Astrocyte (in vitro differentiated cells and primary cell): ENCODE measurements around the gene CCDC195. TPM values are rescaled to one million over a fixed set of nuclear protein-coding genes. Genes with fewer than 3 reads are reported as not detected.

Experiments used
- DNase-seq: peaks from one replicate; pipeline ENCODE4 v3.0.0-alpha.2; 2010; ENCODE audit warnings: low read depth
- FAIRE-seq: peaks from 2 replicates; lab custom pipeline; 2011; peaks lifted over from hg19 to GRCh38; lab: Jason Lieb, UNC
- H2AFZ ChIP-seq: 2 replicates; pipeline ENCODE4 v1.6.0; 2012; ENCODE audit warnings: low read depth, low read length, inconsistent platforms
- H3K27ac ChIP-seq: 2 replicates; pipeline ENCODE4 v1.5.1; 2011; ENCODE audit warnings: low read depth, low read length, inconsistent platforms
- H3K27me3 ChIP-seq: 2 replicates; pipeline ENCODE4 v1.6.0; 2011; ENCODE audit warnings: low read length, inconsistent platforms; ENCODE audit not compliant: insufficient read depth
- H3K36me3 ChIP-seq: 2 replicates; pipeline ENCODE4 v1.5.1; 2011; ENCODE audit warnings: low read length, inconsistent platforms; ENCODE audit not compliant: insufficient read depth
- H3K4me1 ChIP-seq: 2 replicates; pipeline ENCODE4 v1.5.1; 2011; ENCODE audit warnings: low read length, inconsistent platforms; ENCODE audit not compliant: insufficient read depth
- H3K4me2 ChIP-seq: 2 replicates; pipeline ENCODE4 v1.6.0; 2012; ENCODE audit warnings: low read length, inconsistent platforms
- H3K4me3 ChIP-seq: 2 replicates; pipeline ENCODE4 v1.5.1; 2011; ENCODE audit warnings: low read depth, mild to moderate bottlenecking, low read length, inconsistent platforms; ENCODE audit not compliant: insufficient read depth
- H3K79me2 ChIP-seq: 2 replicates; pipeline ENCODE4 v1.6.0; 2012; ENCODE audit warnings: mild to moderate bottlenecking, low read length, inconsistent platforms; ENCODE audit not compliant: insufficient read depth
- H3K9ac ChIP-seq: 2 replicates; pipeline ENCODE4 v1.6.0; 2012; ENCODE audit warnings: mild to moderate bottlenecking, low read length, inconsistent platforms
- H3K9me3 ChIP-seq: 2 replicates; pipeline ENCODE4 v1.5.1; 2012; ENCODE audit warnings: low read depth, mild to moderate bottlenecking, low read length, inconsistent platforms; ENCODE audit not compliant: insufficient read depth
- H4K20me1 ChIP-seq: 2 replicates; pipeline ENCODE4 v1.6.0; 2012; ENCODE audit warnings: low read length, inconsistent platforms; ENCODE audit not compliant: insufficient read depth
- H3K27ac Mint-ChIP-seq: one replicate; pipeline ENCODE4 v1.8.0; 2021; ENCODE audit warnings: mild to moderate bottlenecking, mixed read lengths; ENCODE audit not compliant: unreplicated experiment
- H3K27me3 Mint-ChIP-seq: one replicate; pipeline ENCODE4 v1.8.0; 2021; ENCODE audit warnings: low read depth, mixed read lengths; ENCODE audit not compliant: unreplicated experiment
- H3K36me3 Mint-ChIP-seq: one replicate; pipeline ENCODE4 v1.8.0; 2021; ENCODE audit warnings: low read depth, mixed read lengths; ENCODE audit not compliant: unreplicated experiment
- H3K4me1 Mint-ChIP-seq: one replicate; pipeline ENCODE4 v1.8.0; 2021; ENCODE audit warnings: low read depth, mixed read lengths; ENCODE audit not compliant: unreplicated experiment
- H3K4me3 Mint-ChIP-seq: one replicate; pipeline ENCODE4 v1.8.0; 2021; ENCODE audit warnings: mild to moderate bottlenecking, moderate library complexity, mixed read lengths; ENCODE audit not compliant: unreplicated experiment
- H3K9me3 Mint-ChIP-seq: one replicate; pipeline ENCODE4 v1.8.0; 2021; ENCODE audit warnings: mild to moderate bottlenecking, mixed read lengths; ENCODE audit not compliant: unreplicated experiment
- EZH2 ChIP-seq: IDR thresholded peaks from 2 replicates; pipeline ENCODE4 v1.6.1; 2012; ENCODE audit warnings: mild to moderate bottlenecking, low read length, inconsistent platforms; ENCODE audit not compliant: insufficient read depth
- total RNA-seq: library from RNA; stranded (reverse); gene quantifications from 2 replicates; pipeline ENCODE4 v1.2.1, GENCODE V29; 2021
- TF ChIP-seq, protein P1 (sequence below): IDR thresholded peaks from 2 replicates; pipeline ENCODE4 v1.5.1; 2011; ENCODE audit warnings: low read depth, mild to moderate bottlenecking, inconsistent platforms, low read length, moderate library complexity; ENCODE audit not compliant: insufficient read depth

Gene CCDC195
- total RNA-seq, 1 donor from 2014 or later, result not detected

DNA sequence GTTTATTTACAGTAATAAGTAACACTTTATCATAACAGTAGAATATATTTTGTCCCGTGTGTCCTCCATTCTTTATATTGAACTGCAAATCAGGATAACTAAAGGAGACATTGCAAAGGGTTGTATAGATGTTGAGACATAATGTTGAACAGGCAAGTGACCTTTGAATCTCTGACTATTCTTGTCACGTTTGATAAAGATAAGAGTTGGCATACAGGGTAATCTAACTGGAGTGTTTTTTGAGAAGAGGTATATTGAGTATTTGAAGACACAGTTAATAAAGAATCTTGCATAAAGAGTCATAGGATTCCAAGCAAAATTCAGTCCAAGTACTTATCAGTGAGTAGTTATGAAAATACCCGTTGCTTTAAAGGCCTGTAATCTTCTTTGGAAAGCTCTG lies 21.7 kb downstream of the CCDC195 start:
- Mint-ChIP-seq H3K4me1 (no peaks in the 10 kb centered on the region), H3K27me3 (no peaks in the 10 kb centered on the region), H3K36me3 (no peaks in the 10 kb centered on the region), H3K27ac (no peak overlapping the region), H3K4me3 (no peak overlapping the region), H3K9me3 (no peaks in the 10 kb centered on the region)
- H3K9ac ChIP-seq, result no peak overlapping the region
- H3K4me1 ChIP-seq, result no peaks in the 10 kb centered on the region
- no peaks in the 10 kb centered on the region for H4K20me1 ChIP-seq
- H3K27me3 ChIP-seq, result no peaks in the 10 kb centered on the region
- DNase-seq, result no peak
- H3K79me2 ChIP-seq, result no peaks in the 10 kb centered on the region
- no peak overlapping the region for H3K27ac ChIP-seq
- H2AFZ ChIP-seq, result no peak overlapping the region
- peaks cover 2% of the 10 kb centered on the region for H3K9me3 ChIP-seq
- H3K4me2 ChIP-seq, result no peak overlapping the region
- H3K4me3 ChIP-seq, result no peak overlapping the region
- no peak for FAIRE-seq
- H3K36me3 ChIP-seq, result no peaks in the 10 kb centered on the region
- no peak for TF ChIP-seq EZH2
- TF ChIP-seq, protein P1, sequence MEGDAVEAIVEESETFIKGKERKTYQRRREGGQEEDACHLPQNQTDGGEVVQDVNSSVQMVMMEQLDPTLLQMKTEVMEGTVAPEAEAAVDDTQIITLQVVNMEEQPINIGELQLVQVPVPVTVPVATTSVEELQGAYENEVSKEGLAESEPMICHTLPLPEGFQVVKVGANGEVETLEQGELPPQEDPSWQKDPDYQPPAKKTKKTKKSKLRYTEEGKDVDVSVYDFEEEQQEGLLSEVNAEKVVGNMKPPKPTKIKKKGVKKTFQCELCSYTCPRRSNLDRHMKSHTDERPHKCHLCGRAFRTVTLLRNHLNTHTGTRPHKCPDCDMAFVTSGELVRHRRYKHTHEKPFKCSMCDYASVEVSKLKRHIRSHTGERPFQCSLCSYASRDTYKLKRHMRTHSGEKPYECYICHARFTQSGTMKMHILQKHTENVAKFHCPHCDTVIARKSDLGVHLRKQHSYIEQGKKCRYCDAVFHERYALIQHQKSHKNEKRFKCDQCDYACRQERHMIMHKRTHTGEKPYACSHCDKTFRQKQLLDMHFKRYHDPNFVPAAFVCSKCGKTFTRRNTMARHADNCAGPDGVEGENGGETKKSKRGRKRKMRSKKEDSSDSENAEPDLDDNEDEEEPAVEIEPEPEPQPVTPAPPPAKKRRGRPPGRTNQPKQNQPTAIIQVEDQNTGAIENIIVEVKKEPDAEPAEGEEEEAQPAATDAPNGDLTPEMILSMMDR, result no peak

DNA sequence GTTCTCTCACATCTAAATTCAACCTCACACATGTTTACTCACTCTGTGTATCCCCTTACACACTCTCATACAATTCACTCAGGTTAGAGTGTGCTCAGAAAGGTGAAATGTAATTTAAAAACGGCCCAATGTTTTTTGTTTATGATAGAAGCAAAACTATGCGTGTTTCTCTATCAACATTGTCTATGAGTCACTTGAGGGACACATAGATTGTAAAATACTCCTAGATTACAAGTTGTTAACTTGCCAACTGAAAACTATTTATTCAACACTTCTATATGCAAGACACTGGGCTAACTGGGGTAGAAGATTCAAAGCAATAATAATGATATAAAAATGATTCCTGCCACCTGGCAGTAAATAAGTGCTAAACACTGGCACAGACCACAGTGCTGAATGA lies 24.6 kb downstream of the CCDC195 start:
- Histone ChIP-seq H3K4me1 (no peaks in the 10 kb centered on the region), H3K4me3 (no peak overlapping the region), H3K4me2 (no peak overlapping the region), H3K79me2 (no peaks in the 10 kb centered on the region), H3K36me3 (no peaks in the 10 kb centered on the region), H4K20me1 (no peaks in the 10 kb centered on the region), H3K9me3 (peaks cover 2% of the 10 kb centered on the region), H3K27me3 (no peaks in the 10 kb centered on the region), H3K27ac (no peak overlapping the region), H3K9ac (no peak overlapping the region), H2AFZ (no peak overlapping the region)
- TF ChIP-seq EZH2, result no peak
- TF ChIP-seq, protein P1, result no peak
- no peak for DNase-seq
- H3K4me1 Mint-ChIP-seq, result no peaks in the 10 kb centered on the region
- FAIRE-seq, result no peak
- no peaks in the 10 kb centered on the region for H3K27me3 Mint-ChIP-seq
- no peaks in the 10 kb centered on the region for H3K9me3 Mint-ChIP-seq
- H3K27ac Mint-ChIP-seq, result no peak overlapping the region
- no peak overlapping the region for H3K4me3 Mint-ChIP-seq
- no peaks in the 10 kb centered on the region for H3K36me3 Mint-ChIP-seq

DNA sequence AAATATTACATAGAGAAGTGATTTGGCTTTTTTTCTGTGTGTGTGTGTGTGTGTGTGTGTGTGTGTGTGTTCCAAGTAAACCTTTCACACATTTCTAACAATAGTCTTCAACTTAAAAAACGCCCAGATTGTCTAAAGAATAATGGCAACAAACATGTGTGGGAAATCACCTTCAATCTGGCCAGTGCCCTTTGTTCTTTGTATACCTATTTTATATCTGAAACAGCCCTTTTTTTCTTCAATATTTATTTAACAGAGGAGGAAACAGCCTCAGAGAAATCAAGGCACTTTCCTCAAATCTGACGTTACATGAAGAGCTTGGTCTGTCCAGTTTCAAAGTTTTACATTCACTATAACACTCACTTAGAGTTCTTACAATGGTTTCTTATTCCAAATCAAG lies 25.3 kb downstream of the CCDC195 start:
- no peaks in the 10 kb centered on the region for H3K27me3 Mint-ChIP-seq
- FAIRE-seq, result no peak

More for the DNA sequence above, 25.3 kb downstream of the CCDC195 start:
- Mint-ChIP-seq H3K36me3 (no peaks in the 10 kb centered on the region), H3K27ac (no peak overlapping the region), H3K4me3 (no peak overlapping the region), H3K9me3 (no peaks in the 10 kb centered on the region), H3K4me1 (no peaks in the 10 kb centered on the region)
- no peak overlapping the region for H3K9ac ChIP-seq
- H3K79me2 ChIP-seq, result no peaks in the 10 kb centered on the region
- no peak overlapping the region for H3K4me2 ChIP-seq
- no peaks in the 10 kb centered on the region for H3K9me3 ChIP-seq
- H3K36me3 ChIP-seq, result no peaks in the 10 kb centered on the region
- H3K4me3 ChIP-seq, result no peak overlapping the region
- H3K4me1 ChIP-seq, result no peaks in the 10 kb centered on the region
- no peak for DNase-seq
- no peaks in the 10 kb centered on the region for H4K20me1 ChIP-seq
- no peak overlapping the region for H2AFZ ChIP-seq
- H3K27ac ChIP-seq, result no peak overlapping the region
- no peaks in the 10 kb centered on the region for H3K27me3 ChIP-seq
- no peak for TF ChIP-seq EZH2
- TF ChIP-seq, protein P1, result no peak
